KMS-11 (cell line): ENCODE data around the gene EPHB2.

ENCODE experiments used
- H2AFZ ChIP-seq: fragments of 200-600 bp; sonication (generic); 2 replicates; pipeline ENCODE4 v1.6.1; 2016; ENCODE audit warnings: antibody characterized with exemption, mixed run types, low read depth
- H3K27ac ChIP-seq: fragments of 200-600 bp; sonication (generic); 2 replicates; pipeline ENCODE4 v1.6.1; 2016; ENCODE audit warnings: mild to moderate bottlenecking, mixed run types
- H3K27me3 ChIP-seq: fragments of 200-600 bp; sonication (generic); 2 replicates; pipeline ENCODE4 v1.6.1; 2017; ENCODE audit warnings: mild to moderate bottlenecking, low read depth, mixed run types, moderate library complexity; ENCODE audit not compliant: insufficient read depth
- H3K36me3 ChIP-seq: fragments of 200-600 bp; sonication (generic); 2 replicates; pipeline ENCODE4 v1.6.1; 2017; ENCODE audit warnings: mild to moderate bottlenecking, mixed run types; ENCODE audit not compliant: insufficient read depth
- H3K4me1 ChIP-seq: fragments of 200-600 bp; sonication (generic); 2 replicates; pipeline ENCODE4 v1.6.1; 2016; ENCODE audit warnings: mild to moderate bottlenecking, low read depth, mixed run types; ENCODE audit not compliant: poor library complexity, severe bottlenecking
- H3K4me2 ChIP-seq: fragments of 200-600 bp; sonication (generic); 2 replicates; pipeline ENCODE4 v1.7.0; 2016; ENCODE audit warnings: mild to moderate bottlenecking, mixed run types
- H3K4me3 ChIP-seq: fragments of 200-600 bp; sonication (generic); IDR thresholded peaks from 2 replicates; pipeline ENCODE4 v1.6.1; 2017; ENCODE audit warnings: low read depth, low read length, mixed read lengths; ENCODE audit not compliant: insufficient read depth
- H3K79me2 ChIP-seq: fragments of 200-600 bp; sonication (generic); 2 replicates; pipeline ENCODE4 v1.6.1; 2016; ENCODE audit warnings: low read depth, mixed run types; ENCODE audit not compliant: insufficient read depth
- H3K9ac ChIP-seq: fragments of 200-600 bp; sonication (generic); 2 replicates; pipeline ENCODE4 v1.6.1; 2016; ENCODE audit warnings: mild to moderate bottlenecking, mixed run types
- H4K20me1 ChIP-seq: fragments of 200-600 bp; sonication (generic); 2 replicates; pipeline ENCODE4 v1.6.1; 2016; ENCODE audit warnings: mild to moderate bottlenecking, mixed run types; ENCODE audit not compliant: insufficient read depth
- CTCF ChIP-seq: fragments of 200-600 bp; sonication (generic); conservative IDR thresholded peaks from 2 replicates; pipeline ENCODE4 v1.6.1; 2017; ENCODE audit warnings: low read depth, mild to moderate bottlenecking, antibody characterized with exemption, low read length, moderate library complexity, mixed read lengths

The EPHB2 gene

GRCh38 chr1:22791831-22792347 lies 81.2 kb downstream of the EPHB2 start:
- H2AFZ ChIP-seq: no peak overlapping the region
- no peaks in the 10 kb centered on the region for H3K36me3 ChIP-seq
- no peak overlapping the region for H3K9ac ChIP-seq
- no peak overlapping the region for H3K4me3 ChIP-seq
- peaks cover 62% of the 10 kb centered on the region for H3K27me3 ChIP-seq
- no peaks in the 10 kb centered on the region for H3K79me2 ChIP-seq
- no peak overlapping the region for H3K4me2 ChIP-seq
- H3K4me1 ChIP-seq: no peaks in the 10 kb centered on the region
- no peak for TF ChIP-seq CTCF
- no peaks in the 10 kb centered on the region for H4K20me1 ChIP-seq
- no peak overlapping the region for H3K27ac ChIP-seq

GRCh38 chr1:22792396-22793160 lies 81.9 kb downstream of the EPHB2 start:
- Histone ChIP-seq H3K36me3 (no peaks in the 10 kb centered on the region), H3K79me2 (no peaks in the 10 kb centered on the region), H3K27me3 (peaks cover 64% of the 10 kb centered on the region), H3K4me1 (no peaks in the 10 kb centered on the region), H4K20me1 (no peaks in the 10 kb centered on the region), H3K4me2 (no peak overlapping the region), H3K4me3 (no peak overlapping the region), H2AFZ (no peak overlapping the region), H3K9ac (no peak overlapping the region), H3K27ac (no peak overlapping the region)
- no peak for TF ChIP-seq CTCF

GRCh38 chr1:22793647-22794046 lies 83.0 kb downstream of the EPHB2 start:
- Histone ChIP-seq H3K4me1 (no peaks in the 10 kb centered on the region), H3K27ac (no peak overlapping the region)

GRCh38 chr1:22794647-22795365 lies 84.2 kb downstream of the EPHB2 start:
- Histone ChIP-seq H3K79me2 (no peaks in the 10 kb centered on the region), H3K27me3 (peaks cover 73% of the 10 kb centered on the region), H3K4me1 (no peaks in the 10 kb centered on the region), H3K36me3 (no peaks in the 10 kb centered on the region), H2AFZ (no peak overlapping the region), H3K4me2 (no peak overlapping the region), H3K9ac (no peak overlapping the region), H4K20me1 (no peaks in the 10 kb centered on the region), H3K4me3 (no peak overlapping the region), H3K27ac (no peak overlapping the region)
- no peak for TF ChIP-seq CTCF

More at GRCh38 chr1:22793647-22794046, 83.0 kb downstream of the EPHB2 start:
- Histone ChIP-seq H3K4me2 (no peak overlapping the region), H3K27me3 (peaks cover 75% of the 10 kb centered on the region), H4K20me1 (no peaks in the 10 kb centered on the region), H2AFZ (no peak overlapping the region), H3K79me2 (no peaks in the 10 kb centered on the region), H3K4me3 (no peak overlapping the region), H3K9ac (no peak overlapping the region), H3K36me3 (no peaks in the 10 kb centered on the region)
- TF ChIP-seq CTCF: no peak
